Measurements from ENCODE around the gene INPP5K.

The INPP5K gene

GRCh38 chr17:1555651-1556471 lies 39.4 kb upstream of the INPP5K start:
- no peak for DNase-seq (ENCODE audit: low read depth)
- H3K4me3 ChIP-seq (ENCODE audit: control insufficient read depth, low read depth, low read length), result no peak overlapping the region
- TF ChIP-seq, protein P1, sequence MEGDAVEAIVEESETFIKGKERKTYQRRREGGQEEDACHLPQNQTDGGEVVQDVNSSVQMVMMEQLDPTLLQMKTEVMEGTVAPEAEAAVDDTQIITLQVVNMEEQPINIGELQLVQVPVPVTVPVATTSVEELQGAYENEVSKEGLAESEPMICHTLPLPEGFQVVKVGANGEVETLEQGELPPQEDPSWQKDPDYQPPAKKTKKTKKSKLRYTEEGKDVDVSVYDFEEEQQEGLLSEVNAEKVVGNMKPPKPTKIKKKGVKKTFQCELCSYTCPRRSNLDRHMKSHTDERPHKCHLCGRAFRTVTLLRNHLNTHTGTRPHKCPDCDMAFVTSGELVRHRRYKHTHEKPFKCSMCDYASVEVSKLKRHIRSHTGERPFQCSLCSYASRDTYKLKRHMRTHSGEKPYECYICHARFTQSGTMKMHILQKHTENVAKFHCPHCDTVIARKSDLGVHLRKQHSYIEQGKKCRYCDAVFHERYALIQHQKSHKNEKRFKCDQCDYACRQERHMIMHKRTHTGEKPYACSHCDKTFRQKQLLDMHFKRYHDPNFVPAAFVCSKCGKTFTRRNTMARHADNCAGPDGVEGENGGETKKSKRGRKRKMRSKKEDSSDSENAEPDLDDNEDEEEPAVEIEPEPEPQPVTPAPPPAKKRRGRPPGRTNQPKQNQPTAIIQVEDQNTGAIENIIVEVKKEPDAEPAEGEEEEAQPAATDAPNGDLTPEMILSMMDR (IDR thresholded peaks at IDR 0.05; ENCODE audit: control insufficient read depth, insufficient read depth, low read depth, low read length, missing control alignments), result no peak

DNA sequence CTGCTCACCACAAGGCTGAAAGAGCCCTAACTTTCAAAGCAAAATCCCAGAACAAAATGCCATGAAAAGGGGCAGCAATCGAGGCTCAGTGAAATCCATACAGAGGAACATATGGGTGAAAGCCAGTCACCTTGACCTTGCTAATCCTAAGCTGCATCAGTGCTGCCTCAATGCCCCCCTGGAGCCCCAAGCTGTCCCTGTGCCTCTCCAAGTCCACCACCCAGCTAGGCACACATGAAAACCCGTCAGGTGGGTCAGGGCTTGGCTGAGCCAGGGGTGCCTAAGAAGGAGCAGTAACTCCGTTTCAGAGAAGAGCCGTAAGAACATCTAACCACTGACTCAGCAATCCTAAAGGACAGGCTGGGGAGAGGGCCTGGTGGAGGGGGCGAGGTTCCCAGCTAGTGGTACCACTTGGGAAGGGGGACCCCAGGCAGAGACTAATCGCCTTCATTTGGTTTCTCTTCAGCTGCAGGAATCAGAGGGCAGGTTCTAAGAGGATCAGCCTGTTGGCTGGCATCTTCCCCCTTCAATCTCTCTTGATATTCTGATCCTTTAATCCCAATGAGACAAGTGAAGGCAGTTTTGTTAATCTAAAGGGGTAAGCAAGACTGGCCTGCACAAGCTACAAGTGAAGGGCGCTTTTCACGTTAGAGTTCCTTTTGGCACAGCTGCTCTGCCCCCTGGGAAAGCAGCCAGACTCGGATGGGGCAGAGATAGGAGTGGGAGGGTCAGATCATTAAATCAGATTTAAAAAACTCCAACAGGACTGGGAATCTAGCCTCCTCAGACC lies 38.5 kb upstream of the INPP5K start:
- H3K4me3 ChIP-seq (ENCODE audit: control insufficient read depth, low read depth, low read length), result no peak overlapping the region

GRCh38 chr17:1553354-1554266 lies 37.2 kb upstream of the INPP5K start:
- TF ChIP-seq, protein P1 (IDR thresholded peaks at IDR 0.05; ENCODE audit: control insufficient read depth, insufficient read depth, low read depth, low read length, missing control alignments), result no peak
- no peak for DNase-seq (ENCODE audit: low read depth)
- no peak overlapping the region for H3K4me3 ChIP-seq (ENCODE audit: control insufficient read depth, low read depth, low read length)

More for the DNA sequence above, 38.5 kb upstream of the INPP5K start:
- TF ChIP-seq, protein P1 (IDR thresholded peaks at IDR 0.05; ENCODE audit: control insufficient read depth, insufficient read depth, low read depth, low read length, missing control alignments), result no peak
- no peak for DNase-seq (ENCODE audit: low read depth)

DNA sequence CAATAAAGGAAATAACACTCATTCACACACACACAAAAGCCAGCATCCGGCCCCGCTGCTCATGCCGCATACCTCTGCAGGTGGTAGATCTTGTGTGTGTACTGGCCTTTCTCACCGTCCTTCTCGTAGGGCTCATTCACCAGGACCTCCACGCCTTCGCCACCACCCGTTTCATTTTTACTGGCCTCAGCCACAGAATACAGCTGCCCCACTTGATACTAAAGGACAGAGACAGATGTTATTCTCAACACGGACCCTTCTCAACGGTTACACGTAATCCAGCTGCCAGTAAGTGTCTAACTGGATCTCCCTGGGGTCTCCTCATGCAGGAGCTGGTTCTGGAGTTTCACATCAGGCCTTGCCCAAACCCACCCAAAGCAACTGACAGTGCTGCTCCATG lies 36.5 kb upstream of the INPP5K start:
- H3K4me3 ChIP-seq (ENCODE audit: control insufficient read depth, low read depth, low read length), result no peak overlapping the region
- no peak for DNase-seq (ENCODE audit: low read depth)
- TF ChIP-seq, protein P1 (IDR thresholded peaks at IDR 0.05; ENCODE audit: control insufficient read depth, insufficient read depth, low read depth, low read length, missing control alignments), result no peak

- TF ChIP-seq, protein P1 (IDR thresholded peaks at IDR 0.05; ENCODE audit: control insufficient read depth, insufficient read depth, low read depth, low read length, missing control alignments), result no peak
- H3K4me3 ChIP-seq (ENCODE audit: control insufficient read depth, low read depth, low read length), result no peak overlapping the region
- DNase-seq (ENCODE audit: low read depth), result no peak
Measured at GRCh38 chr17:1551741-1552140, 35.3 kb upstream of the INPP5K start.

- no peak overlapping the region for H3K4me3 ChIP-seq (ENCODE audit: control insufficient read depth, low read depth, low read length)
- no peak for DNase-seq (ENCODE audit: low read depth)
Measured at GRCh38 chr17:1548032-1548431, 31.6 kb upstream of the INPP5K start.

More at GRCh38 chr17:1548032-1548431, 31.6 kb upstream of the INPP5K start:
- TF ChIP-seq, protein P1 (IDR thresholded peaks at IDR 0.05; ENCODE audit: control insufficient read depth, insufficient read depth, low read depth, low read length, missing control alignments), result no peak
